ENCODE data around the gene TSC22D2. TPM values are rescaled to one million over a fixed set of nuclear protein-coding genes. Genes with fewer than 3 reads are reported as not detected.
A peak's percentile ranks its signal among the peaks of the same experiment; 100 is the strongest.

TSC22D2 gene
- total RNA-seq, 1 donor from 2014 or later, result 116 TPM

- H2AFZ ChIP-seq (ENCODE audit: low read depth, low read length), result no peak overlapping the region
- Mint-ChIP-seq H3K4me3 (ENCODE audit: unreplicated experiment) (no peak overlapping the region), H3K9me3 (ENCODE audit: unreplicated experiment) (peaks cover 2% of the 10 kb centered on the region), H3K27me3 (ENCODE audit: low read depth, unreplicated experiment) (no peaks in the 10 kb centered on the region), H3K4me1 (ENCODE audit: low read depth, unreplicated experiment) (peaks cover 25% of the 10 kb centered on the region), H3K27ac (ENCODE audit: unreplicated experiment) (no peak overlapping the region), H3K36me3 (ENCODE audit: low read depth, unreplicated experiment) (peaks cover 11% of the 10 kb centered on the region)
- no peaks in the 10 kb centered on the region for H3K9me3 ChIP-seq (ENCODE audit: insufficient read depth, low read depth, low read length)
- no peak overlapping the region for H3K9ac ChIP-seq (ENCODE audit: low read length)
- TF ChIP-seq CTCF (IDR thresholded peaks at IDR 0.05; ENCODE audit: insufficient read depth, low read depth, low read length) (no peak), EZH2 (IDR thresholded peaks at IDR 0.05; ENCODE audit: insufficient read depth, low read length) (no peak)
- no peaks in the 10 kb centered on the region for H3K36me3 ChIP-seq (ENCODE audit: insufficient read depth, low read length)
- no peaks in the 10 kb centered on the region for H3K27me3 ChIP-seq (ENCODE audit: insufficient read depth, low read length)
- no peaks in the 10 kb centered on the region for H3K4me1 ChIP-seq (ENCODE audit: insufficient read depth, low read length)
- peaks cover 7% of the 10 kb centered on the region for H3K79me2 ChIP-seq (ENCODE audit: insufficient read depth, low read length)
- FAIRE-seq, result no peak
- no peak overlapping the region for H3K4me3 ChIP-seq (ENCODE audit: insufficient read depth, low read depth, low read length)
- no peaks in the 10 kb centered on the region for H4K20me1 ChIP-seq (ENCODE audit: insufficient read depth, low read length)
- no peak overlapping the region for H3K27ac ChIP-seq (ENCODE audit: low read depth, low read length)
- H3K4me2 ChIP-seq (ENCODE audit: low read length), result no peak overlapping the region
- DNase-seq (ENCODE audit: low read depth), result no peak
Observed at GRCh38 chr3:150378301-150378748, 29.8 kb upstream of the TSC22D2 start.

- Histone ChIP-seq H3K27me3 (ENCODE audit: insufficient read depth, low read length) (no peaks in the 10 kb centered on the region), H3K79me2 (ENCODE audit: insufficient read depth, low read length) (peaks cover 3% of the 10 kb centered on the region), H3K4me1 (ENCODE audit: insufficient read depth, low read length) (no peaks in the 10 kb centered on the region), H3K4me3 (ENCODE audit: insufficient read depth, low read depth, low read length) (no peak overlapping the region), H3K9ac (ENCODE audit: low read length) (no peak overlapping the region), H3K4me2 (ENCODE audit: low read length) (no peak overlapping the region), H4K20me1 (ENCODE audit: insufficient read depth, low read length) (no peaks in the 10 kb centered on the region), H3K9me3 (ENCODE audit: insufficient read depth, low read depth, low read length) (no peaks in the 10 kb centered on the region), H3K27ac (ENCODE audit: low read depth, low read length) (no peak overlapping the region), H3K36me3 (ENCODE audit: insufficient read depth, low read length) (no peaks in the 10 kb centered on the region), H2AFZ (ENCODE audit: low read depth, low read length) (no peak overlapping the region)
- TF ChIP-seq CTCF (IDR thresholded peaks at IDR 0.05; ENCODE audit: insufficient read depth, low read depth, low read length) (no peak), EZH2 (IDR thresholded peaks at IDR 0.05; ENCODE audit: insufficient read depth, low read length) (no peak)
- H3K4me1 Mint-ChIP-seq (ENCODE audit: low read depth, unreplicated experiment), result peaks cover 23% of the 10 kb centered on the region
- no peak overlapping the region for H3K27ac Mint-ChIP-seq (ENCODE audit: unreplicated experiment)
- peaks cover 11% of the 10 kb centered on the region for H3K36me3 Mint-ChIP-seq (ENCODE audit: low read depth, unreplicated experiment)
- no peaks in the 10 kb centered on the region for H3K27me3 Mint-ChIP-seq (ENCODE audit: low read depth, unreplicated experiment)
- DNase-seq (ENCODE audit: low read depth), result no peak
- FAIRE-seq, result no peak
- H3K9me3 Mint-ChIP-seq (ENCODE audit: unreplicated experiment), result peaks cover 2% of the 10 kb centered on the region
- H3K4me3 Mint-ChIP-seq (ENCODE audit: unreplicated experiment), result no peak overlapping the region
Observed at GRCh38 chr3:150379469-150379868, 28.6 kb upstream of the TSC22D2 start.

- peak overlapping the region; percentile 55 for H3K27ac Mint-ChIP-seq (ENCODE audit: unreplicated experiment)
- peak overlapping the region; percentile 25 for H3K4me3 Mint-ChIP-seq (ENCODE audit: unreplicated experiment)
- Histone ChIP-seq H3K9me3 (ENCODE audit: insufficient read depth, low read depth, low read length) (no peaks in the 10 kb centered on the region), H3K27ac (ENCODE audit: low read depth, low read length) (no peak overlapping the region), H2AFZ (ENCODE audit: low read depth, low read length) (peak overlapping the region; percentile 64), H3K36me3 (ENCODE audit: insufficient read depth, low read length) (no peaks in the 10 kb centered on the region), H3K79me2 (ENCODE audit: insufficient read depth, low read length) (no peaks in the 10 kb centered on the region), H3K4me3 (ENCODE audit: insufficient read depth, low read depth, low read length) (no peak overlapping the region), H3K27me3 (ENCODE audit: insufficient read depth, low read length) (no peaks in the 10 kb centered on the region), H4K20me1 (ENCODE audit: insufficient read depth, low read length) (no peaks in the 10 kb centered on the region), H3K9ac (ENCODE audit: low read length) (no peak overlapping the region), H3K4me1 (ENCODE audit: insufficient read depth, low read length) (no peaks in the 10 kb centered on the region), H3K4me2 (ENCODE audit: low read length) (peak overlapping the region; percentile 67)
- TF ChIP-seq EZH2 (IDR thresholded peaks at IDR 0.05; ENCODE audit: insufficient read depth, low read length), result no peak
- peak; percentile 21 for TF ChIP-seq CTCF (IDR thresholded peaks at IDR 0.05; ENCODE audit: insufficient read depth, low read depth, low read length)
- FAIRE-seq (no peak), DNase-seq (ENCODE audit: low read depth) (no peak)
- peaks cover 2% of the 10 kb centered on the region for H3K36me3 Mint-ChIP-seq (ENCODE audit: low read depth, unreplicated experiment)
- no peaks in the 10 kb centered on the region for H3K27me3 Mint-ChIP-seq (ENCODE audit: low read depth, unreplicated experiment)
- no peaks in the 10 kb centered on the region for H3K9me3 Mint-ChIP-seq (ENCODE audit: unreplicated experiment)
- H3K4me1 Mint-ChIP-seq (ENCODE audit: low read depth, unreplicated experiment), result peaks cover 22% of the 10 kb centered on the region
Observed at GRCh38 chr3:150384296-150385212, 23.5 kb upstream of the TSC22D2 start.
